Endodermal cell (in vitro differentiated cells): ENCODE results near the gene IL1R1. TPM values are rescaled to one million over a fixed set of nuclear protein-coding genes. Genes with fewer than 3 reads are reported as not detected.

ENCODE experiments used
- DNase-seq: peaks from one replicate; pipeline ENCODE4 v3.0.0-alpha.2; 2017
- H3K27ac ChIP-seq: 2 replicates; pipeline ENCODE4 v1.5.1; 2013; ENCODE audit warnings: mild to moderate bottlenecking, low read depth, low read length, moderate library complexity
- H3K27me3 ChIP-seq: 2 replicates; pipeline ENCODE4 v1.6.1; 2013; ENCODE audit warnings: mild to moderate bottlenecking, low read length, moderate library complexity; ENCODE audit not compliant: insufficient read depth, control insufficient read depth, poor library complexity, severe bottlenecking
- H3K36me3 ChIP-seq: 2 replicates; pipeline ENCODE4 v1.7.0; 2013; ENCODE audit warnings: mild to moderate bottlenecking, low read length, moderate library complexity; ENCODE audit not compliant: control insufficient read depth, insufficient read depth
- H3K4me1 ChIP-seq: one replicate; pipeline ENCODE4 v1.7.0; 2013; ENCODE audit warnings: low read length; ENCODE audit not compliant: control insufficient read depth, insufficient read depth
- H3K4me3 ChIP-seq: 2 replicates; pipeline ENCODE4 v1.5.1; 2013; ENCODE audit warnings: mild to moderate bottlenecking, low read length, moderate library complexity
- H3K9ac ChIP-seq: 2 replicates; pipeline ENCODE4 v1.6.1; 2013; ENCODE audit warnings: mild to moderate bottlenecking, low read length, moderate library complexity; ENCODE audit not compliant: poor library complexity, severe bottlenecking; ENCODE audit errors: extremely low read depth
- H3K9me3 ChIP-seq: 2 replicates; pipeline ENCODE4 v1.6.1; 2013; ENCODE audit warnings: mild to moderate bottlenecking, low read length, moderate library complexity; ENCODE audit not compliant: control insufficient read depth
- H3K27ac Mint-ChIP-seq: 2 replicates; pipeline ENCODE4 v1.8.0; 2020; ENCODE audit warnings: mixed read lengths
- H3K27me3 Mint-ChIP-seq: 2 replicates; pipeline ENCODE4 v1.8.0; 2021; ENCODE audit warnings: mild to moderate bottlenecking, mixed read lengths; ENCODE audit not compliant: insufficient read depth
- H3K36me3 Mint-ChIP-seq: 2 replicates; pipeline ENCODE4 v1.8.0; 2020; ENCODE audit warnings: low read depth, mixed read lengths
- H3K4me1 Mint-ChIP-seq: 2 replicates; pipeline ENCODE4 v1.8.0; 2020; ENCODE audit warnings: mixed read lengths
- H3K4me3 Mint-ChIP-seq: 2 replicates; pipeline ENCODE4 v1.8.0; 2020; ENCODE audit warnings: mild to moderate bottlenecking, moderate library complexity, mixed read lengths
- H3K9me3 Mint-ChIP-seq: 2 replicates; pipeline ENCODE4 v1.8.0; 2020; ENCODE audit warnings: mild to moderate bottlenecking, mixed read lengths
- CTCF ChIP-seq: fragments of 200-600 bp; sonication (generic); conservative IDR thresholded peaks from 2 replicates; pipeline ENCODE4 v1.5.0; 2021; ENCODE audit warnings: antibody characterized with exemption, mild to moderate bottlenecking
- WGBS, 2 experiments: methylation state at CpG; one replicate each; pipeline versions ENCODE4 v1.1.5 to v1.1.7; 2013; ENCODE audit warnings: missing lambda C conversion rate in 2 of 2, mixed read lengths in 1 of 2; ENCODE audit not compliant: insufficient coverage in 1 of 2, insufficient read length in 1 of 2; 5-methylcytosine and 5-hydroxymethylcytosine counted together
- long read RNA-seq, 4 experiments: library from polyadenylated mRNA in 2 of 4; library from RNA in 1 of 4; library from capped mRNA in 1 of 4; stranded (forward) in 3 of 4; unstranded in 1 of 4; transcript quantifications; one replicate each; pipeline ENCODE4 v2.0.0, GENCODE V29; 2020 to 2021; ENCODE audit warnings: inconsistent platforms in 1 of 4
- polyA plus RNA-seq, 2 experiments: library from polyadenylated mRNA; stranded (reverse); fragments of 50-300 nt; gene quantifications; one replicate each; pipeline ENCODE4 v1.2.3, GENCODE V29; 2013
- total RNA-seq, 2 donors: library from RNA; stranded (reverse); fragmentation: NEBNext Ultra II Directional in 1 of 2; extraction: Animal tissue kit (Norgen Biotek cat#: 25700) in 1 of 2; gene quantifications; 2 replicates in 1 of 2; 3 replicates in 1 of 2; pipeline ENCODE4 v1.2.1, GENCODE V29; 2021

Gene IL1R1
- total RNA-seq = 1 to 10 TPM; 3.0 to 4.1 TPM
- polyA plus RNA-seq (2013, experiment 1 of 2) = 0.96 TPM
- polyA plus RNA-seq (2013, experiment 2 of 2) = 0.79 TPM
- long read RNA-seq, experiment 1, partial matches to known transcripts = 0 of 2 reads
- long read RNA-seq, experiment 1, other reads (novel, unspliced or antisense) = 1 of 2 reads
- long read RNA-seq, experiment 2, full-length matches to known transcripts = 6 of 15 reads
- long read RNA-seq, experiment 2, partial matches to known transcripts = 0 of 15 reads
- long read RNA-seq, experiment 2, other reads (novel, unspliced or antisense) = 9 of 15 reads
- long read RNA-seq, experiment 3, partial matches to known transcripts = 0 of 2 reads
- long read RNA-seq, experiment 3, other reads (novel, unspliced or antisense) = 2 of 2 reads
- long read RNA-seq, experiment 4, partial matches to known transcripts = 1 of 4 reads
- long read RNA-seq, experiment 4, other reads (novel, unspliced or antisense) = 3 of 4 reads

DNA sequence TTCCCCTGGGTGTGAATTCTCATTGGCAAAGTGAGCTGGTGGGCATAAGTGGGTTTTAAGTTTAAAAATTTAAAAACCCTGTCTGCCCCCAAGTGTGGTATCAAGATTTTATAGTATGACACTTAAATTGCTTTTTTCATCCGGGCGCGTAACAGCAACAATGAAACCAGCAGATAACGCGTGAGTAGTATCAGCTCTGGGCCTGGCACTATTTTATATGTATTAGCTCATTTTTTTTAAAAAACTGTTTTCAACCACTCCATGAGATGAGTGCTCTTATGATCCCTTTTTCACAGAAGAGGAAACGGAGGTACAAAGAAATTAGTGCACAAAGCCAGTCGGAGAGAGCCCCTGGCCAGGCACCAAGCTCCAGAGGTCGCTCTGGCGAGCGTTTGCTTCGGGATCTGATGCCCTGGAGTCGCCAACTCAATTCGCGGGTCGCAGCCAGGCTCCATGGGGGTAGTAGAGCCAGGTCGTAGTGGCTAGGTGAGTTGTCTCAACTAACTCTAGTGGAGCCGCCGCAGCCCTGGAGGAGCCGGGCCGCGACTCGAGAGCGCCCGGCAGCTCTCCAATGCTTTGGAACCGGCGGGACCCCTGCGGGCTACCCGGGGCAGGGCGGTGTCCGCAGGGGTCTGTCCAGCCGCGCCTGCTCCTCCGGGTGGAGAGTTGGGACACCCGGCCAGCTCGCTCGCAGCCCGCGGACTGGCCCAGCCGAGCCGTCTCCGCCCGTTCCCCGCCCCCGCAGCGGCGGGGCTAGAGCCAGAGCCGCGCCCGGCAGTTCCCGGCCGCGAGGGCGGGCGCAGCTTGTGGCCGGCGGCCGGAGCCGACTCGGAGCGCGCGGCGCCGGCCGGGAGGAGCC is at the start of gene IL1R1:
IL1R1 (plus strand) TSS at position 777 of the 859 bp plus-strand sequence. CDS start 14,979 bp downstream, outside the sequence.
- TF ChIP-seq CTCF = no peak
- Mint-ChIP-seq H3K4me3 (peak within 1 kb of the TSS; percentile 56), H3K4me1 (peaks cover 10% of the 10 kb centered on the region), H3K27ac (peak within 1 kb of the TSS; percentile 70), H3K36me3 (peaks cover 3% of the 10 kb centered on the region), H3K27me3 (peaks cover 61% of the 10 kb centered on the region), H3K9me3 (peaks cover 14% of the 10 kb centered on the region)
- Histone ChIP-seq H3K9ac (peak within 1 kb of the TSS; percentile 45), H3K9me3 (peaks cover 15% of the 10 kb centered on the region), H3K27me3 (peaks cover 24% of the 10 kb centered on the region), H3K27ac (no peak within 1 kb of the TSS), H3K4me3 (peak within 1 kb of the TSS; percentile 80), H3K4me1 (no peaks in the 10 kb centered on the region), H3K36me3 (no peaks in the 10 kb centered on the region)
- 8 to 40% methylated on average over 2 to 65 of the region's 65 CpGs for WGBS, 2 experiments
- peak; percentile 86 for DNase-seq

GRCh38 chr2:102093662-102094061 is 48.9 kb upstream of the IL1R1 start:
- Histone ChIP-seq H3K9ac (no peak overlapping the region), H3K27ac (no peak overlapping the region), H3K9me3 (no peaks in the 10 kb centered on the region), H3K4me3 (no peak overlapping the region), H3K27me3 (no peaks in the 10 kb centered on the region), H3K36me3 (no peaks in the 10 kb centered on the region), H3K4me1 (no peaks in the 10 kb centered on the region)
- no peak for DNase-seq
- H3K27ac Mint-ChIP-seq = no peak overlapping the region
- no peaks in the 10 kb centered on the region for H3K4me1 Mint-ChIP-seq
- H3K36me3 Mint-ChIP-seq = no peaks in the 10 kb centered on the region
- H3K9me3 Mint-ChIP-seq = peaks cover 4% of the 10 kb centered on the region
- H3K27me3 Mint-ChIP-seq = no peaks in the 10 kb centered on the region
- TF ChIP-seq CTCF = no peak
- no peak overlapping the region for H3K4me3 Mint-ChIP-seq
- WGBS, 2 experiments = 91% methylated on average over 13 of the region's 13 CpGs; no CpG with 5 or more reads in 1 of the 2 experiments

DNA sequence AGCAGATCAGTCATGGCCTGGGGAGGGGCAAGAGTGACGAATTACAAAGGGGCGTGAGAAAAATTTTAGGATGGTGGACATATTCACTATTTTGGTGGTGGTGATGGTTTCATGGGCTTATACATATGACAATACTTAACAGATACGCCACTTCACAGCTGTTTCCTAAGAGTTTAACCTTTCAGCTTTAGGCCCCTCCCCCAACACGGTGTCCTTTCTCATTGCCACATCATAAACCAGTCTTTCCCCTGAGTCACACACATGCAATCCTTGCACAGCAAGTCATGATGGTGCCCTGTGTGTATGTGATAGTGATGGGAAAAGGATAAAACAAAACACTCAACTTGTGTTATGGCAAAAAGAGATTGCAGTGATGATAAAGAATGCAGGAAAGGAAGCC is 47.6 kb upstream of the IL1R1 start:
- DNase-seq = no peak
- Histone ChIP-seq H3K9ac (no peak overlapping the region), H3K27me3 (no peaks in the 10 kb centered on the region), H3K27ac (no peak overlapping the region), H3K4me1 (no peaks in the 10 kb centered on the region), H3K36me3 (no peaks in the 10 kb centered on the region), H3K4me3 (no peak overlapping the region), H3K9me3 (no peaks in the 10 kb centered on the region)
- Mint-ChIP-seq H3K9me3 (peaks cover 4% of the 10 kb centered on the region), H3K27me3 (no peaks in the 10 kb centered on the region), H3K4me3 (no peak overlapping the region), H3K27ac (no peak overlapping the region), H3K4me1 (no peaks in the 10 kb centered on the region), H3K36me3 (no peaks in the 10 kb centered on the region)
- TF ChIP-seq CTCF = no peak
- WGBS, 2 experiments = 86% methylated on average over 4 of the region's 4 CpGs; no CpG with 5 or more reads in 1 of the 2 experiments
